ENCODE measurements around the gene MICALL2.
"Not testable (repeated sequence)": the region's sequence is repeated elsewhere in the genome, so short reads cannot be mapped to it uniquely, and the experiment has no call there.

Gene MICALL2

GRCh38 chr7:1447112-1447511 lies 12.2 kb downstream of the MICALL2 start:
- no peak for DNase-seq

GRCh38 chr7:1446620-1447032 lies 12.6 kb downstream of the MICALL2 start:
- no peak for DNase-seq

GRCh38 chr7:1446026-1446425 lies 13.2 kb downstream of the MICALL2 start:
- not testable (repeated sequence) for DNase-seq

GRCh38 chr7:1445341-1445740 lies 13.9 kb downstream of the MICALL2 start:
- no peak for DNase-seq

GRCh38 chr7:1444925-1445322 lies 14.3 kb downstream of the MICALL2 start:
- DNase-seq: no peak

- DNase-seq: no peak
These were observed 14.9 kb downstream of the MICALL2 start for GRCh38 chr7:1444214-1444924.

- not testable (repeated sequence) for DNase-seq
These were observed 15.6 kb downstream of the MICALL2 start for GRCh38 chr7:1443587-1444200.

- no peak for DNase-seq
These were observed 16.7 kb downstream of the MICALL2 start for GRCh38 chr7:1442355-1443124.

GRCh38 chr7:1441615-1442354 lies 17.5 kb downstream of the MICALL2 start:
- no peak for DNase-seq

GRCh38 chr7:1440620-1441019 lies 18.6 kb downstream of the MICALL2 start:
- DNase-seq: no peak

- no peak for DNase-seq
These were observed 19.6 kb downstream of the MICALL2 start for GRCh38 chr7:1439373-1440363.

GRCh38 chr7:1438821-1439220 lies 20.4 kb downstream of the MICALL2 start:
- DNase-seq: no peak

GRCh38 chr7:1438208-1438607 lies 21.1 kb downstream of the MICALL2 start:
- DNase-seq: no peak

- DNase-seq: no peak
These were observed 22.0 kb downstream of the MICALL2 start for GRCh38 chr7:1437155-1437880.

GRCh38 chr7:1436608-1437007 lies 22.7 kb downstream of the MICALL2 start:
- DNase-seq: no peak

- DNase-seq: no peak
These were observed 24.2 kb downstream of the MICALL2 start for GRCh38 chr7:1434891-1435670.

GRCh38 chr7:1434165-1434718 lies 25.0 kb downstream of the MICALL2 start:
- no peak for DNase-seq

GRCh38 chr7:1433128-1433920 lies 25.9 kb downstream of the MICALL2 start:
- DNase-seq: no peak

- peak; percentile 20 for DNase-seq
These were observed 26.7 kb downstream of the MICALL2 start for GRCh38 chr7:1432411-1433082.
